ENCODE data around the gene CHCHD6.

DNA sequence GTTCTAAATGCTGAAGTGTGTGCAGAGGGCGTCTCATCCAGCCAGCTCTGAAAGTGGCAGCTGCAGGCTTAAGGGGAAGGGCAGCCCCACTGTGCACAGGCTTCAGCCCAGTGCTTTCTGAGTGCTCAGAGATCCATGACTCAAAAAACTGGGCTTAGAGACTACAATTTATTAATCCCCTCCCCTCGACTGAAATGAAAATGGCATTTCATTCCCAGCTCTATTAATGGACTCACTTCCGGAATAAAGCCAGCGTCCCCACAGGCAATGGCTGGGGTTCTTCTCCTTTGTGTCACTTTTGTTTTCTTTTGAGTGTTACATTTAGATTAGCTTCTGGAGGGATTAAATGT lies 223.3 kb downstream of the CHCHD6 start:
- TF ChIP-seq, protein P1, sequence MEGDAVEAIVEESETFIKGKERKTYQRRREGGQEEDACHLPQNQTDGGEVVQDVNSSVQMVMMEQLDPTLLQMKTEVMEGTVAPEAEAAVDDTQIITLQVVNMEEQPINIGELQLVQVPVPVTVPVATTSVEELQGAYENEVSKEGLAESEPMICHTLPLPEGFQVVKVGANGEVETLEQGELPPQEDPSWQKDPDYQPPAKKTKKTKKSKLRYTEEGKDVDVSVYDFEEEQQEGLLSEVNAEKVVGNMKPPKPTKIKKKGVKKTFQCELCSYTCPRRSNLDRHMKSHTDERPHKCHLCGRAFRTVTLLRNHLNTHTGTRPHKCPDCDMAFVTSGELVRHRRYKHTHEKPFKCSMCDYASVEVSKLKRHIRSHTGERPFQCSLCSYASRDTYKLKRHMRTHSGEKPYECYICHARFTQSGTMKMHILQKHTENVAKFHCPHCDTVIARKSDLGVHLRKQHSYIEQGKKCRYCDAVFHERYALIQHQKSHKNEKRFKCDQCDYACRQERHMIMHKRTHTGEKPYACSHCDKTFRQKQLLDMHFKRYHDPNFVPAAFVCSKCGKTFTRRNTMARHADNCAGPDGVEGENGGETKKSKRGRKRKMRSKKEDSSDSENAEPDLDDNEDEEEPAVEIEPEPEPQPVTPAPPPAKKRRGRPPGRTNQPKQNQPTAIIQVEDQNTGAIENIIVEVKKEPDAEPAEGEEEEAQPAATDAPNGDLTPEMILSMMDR (IDR thresholded peaks at IDR 0.05), result no peak
- no peak for TF ChIP-seq POLR2A (IDR thresholded peaks at IDR 0.05)
- no peak for TF ChIP-seq EP300 (IDR thresholded peaks at IDR 0.05)
